Glomerular visceral epithelial cell (primary cell): Measurements from ENCODE around the gene LRIG1.
"Not testable (repeated sequence)": the region's sequence is repeated elsewhere in the genome, so short reads cannot be mapped to it uniquely, and the experiment has no call there.

Experiments used
- DNase-seq: peaks from one replicate; pipeline ENCODE4 v3.0.0-alpha.2; 2016; ENCODE audit errors: extremely low spot score

Gene LRIG1

GRCh38 chr3:66442254-66443117 lies 58.3 kb downstream of the LRIG1 start:
- peak; percentile 45 for DNase-seq

GRCh38 chr3:66441692-66442091 lies 59.1 kb downstream of the LRIG1 start:
- DNase-seq: no peak

GRCh38 chr3:66441129-66441528 lies 59.7 kb downstream of the LRIG1 start:
- peak; percentile 68 for DNase-seq

GRCh38 chr3:66439666-66440344 lies 61.0 kb downstream of the LRIG1 start:
- DNase-seq: no peak

- no peak for DNase-seq
These were observed 62.8 kb downstream of the LRIG1 start for GRCh38 chr3:66438046-66438445.

- no peak for DNase-seq
These were observed 63.4 kb downstream of the LRIG1 start for GRCh38 chr3:66437341-66437929.

GRCh38 chr3:66435989-66436388 lies 64.8 kb downstream of the LRIG1 start:
- DNase-seq: no peak

- no peak for DNase-seq
These were observed 66.1 kb downstream of the LRIG1 start for GRCh38 chr3:66434726-66435125.

- DNase-seq: no peak
These were observed 67.4 kb downstream of the LRIG1 start for GRCh38 chr3:66433522-66433782.

GRCh38 chr3:66432767-66433521 lies 67.9 kb downstream of the LRIG1 start:
- DNase-seq: no peak

- DNase-seq: no peak
These were observed 68.6 kb downstream of the LRIG1 start for GRCh38 chr3:66432041-66432766.

- peak; percentile 55 for DNase-seq
These were observed 69.3 kb downstream of the LRIG1 start for GRCh38 chr3:66431494-66431893.

- DNase-seq: no peak
These were observed 69.9 kb downstream of the LRIG1 start for GRCh38 chr3:66430876-66431275.

GRCh38 chr3:66428733-66429132 lies 72.1 kb downstream of the LRIG1 start:
- peak; percentile 80 for DNase-seq

- no peak for DNase-seq
These were observed 72.8 kb downstream of the LRIG1 start for GRCh38 chr3:66427951-66428474.

GRCh38 chr3:66427352-66427751 lies 73.5 kb downstream of the LRIG1 start:
- DNase-seq: no peak

- DNase-seq: no peak
These were observed 74.7 kb downstream of the LRIG1 start for GRCh38 chr3:66426135-66426534.

- DNase-seq: no peak
These were observed 75.2 kb downstream of the LRIG1 start for GRCh38 chr3:66425576-66426114.

- DNase-seq: no peak
These were observed 75.8 kb downstream of the LRIG1 start for GRCh38 chr3:66425032-66425431.

GRCh38 chr3:66423791-66424190 lies 77.0 kb downstream of the LRIG1 start:
- no peak for DNase-seq

- DNase-seq: not testable (repeated sequence)
These were observed 78.9 kb downstream of the LRIG1 start for GRCh38 chr3:66421893-66422292.
